HepG2 (cell line): ENCODE results near the gene ANKRD2. TPM values are rescaled to one million over a fixed set of nuclear protein-coding genes. Genes with fewer than 3 reads are reported as not detected.

ENCODE experiments used
- FOXJ3 ChIP-seq: sonication (generic); formaldehyde crosslinking; IDR thresholded peaks from 2 replicates; pipeline ENCODE4 v1.4.0; 2020; ENCODE audit warnings: missing genetic modification reagents, mild to moderate bottlenecking, borderline replicate concordance
- HNRNPL ChIP-seq: fragments of 200-400 bp; formaldehyde crosslinking; IDR thresholded peaks from 2 replicates; pipeline ENCODE4 v1.6.1; 2017; ENCODE audit warnings: mild to moderate bottlenecking, low read depth, low read length
- ISL2 ChIP-seq: sonication (generic); formaldehyde crosslinking; IDR thresholded peaks from 2 replicates; pipeline ENCODE4 v1.5.0; 2020; ENCODE audit warnings: missing genetic modification reagents
- KDM3A ChIP-seq: IDR thresholded peaks from 2 replicates; pipeline ENCODE4 v1.6.1; 2018; ENCODE audit warnings: low read depth, missing compliant biosample characterization
- KLF12 ChIP-seq: sonication (generic); formaldehyde crosslinking; IDR thresholded peaks from 2 replicates; pipeline ENCODE4 v1.4.0; 2020; ENCODE audit warnings: missing genetic modification reagents, borderline replicate concordance
- LCORL ChIP-seq, 2 experiments: fragments of 450-650 bp in 1 of 2; sonication (generic) in 1 of 2; formaldehyde crosslinking in 1 of 2; IDR thresholded peaks; 2 replicates each; pipeline versions ENCODE4 v1.5.0 to v1.6.1; 2017 to 2020; ENCODE audit warnings: antibody characterized with exemption in 1 of 2, missing genetic modification reagents in 1 of 2
- NFE2 ChIP-seq: sonication (generic); formaldehyde crosslinking; IDR thresholded peaks from 2 replicates; pipeline ENCODE4 v1.4.0; 2020; ENCODE audit warnings: missing genetic modification reagents
- NR2C2 ChIP-seq: sonication (generic); formaldehyde crosslinking; IDR thresholded peaks from 2 replicates; pipeline ENCODE4 v1.4.0; 2020; ENCODE audit warnings: missing genetic modification reagents, mild to moderate bottlenecking, moderate library complexity, borderline replicate concordance
- TEAD3 ChIP-seq: optimal IDR thresholded peaks from 2 replicates; pipeline ENCODE3; 2016; ENCODE audit warnings: borderline replicate concordance
- WIZ ChIP-seq: sonication (generic); formaldehyde crosslinking; IDR thresholded peaks from 2 replicates; pipeline ENCODE4 v1.5.1; 2020; ENCODE audit warnings: mild to moderate bottlenecking, missing genetic modification reagents
- ZNF124 ChIP-seq: sonication (generic); formaldehyde crosslinking; IDR thresholded peaks from 2 replicates; pipeline ENCODE4 v1.4.0; 2020; ENCODE audit warnings: missing genetic modification reagents
- ZNF33B ChIP-seq: sonication (generic); formaldehyde crosslinking; IDR thresholded peaks from 2 replicates; pipeline ENCODE4 v1.5.1; 2020; ENCODE audit warnings: mild to moderate bottlenecking, missing genetic modification reagents
- ZNF550 ChIP-seq: sonication (generic); formaldehyde crosslinking; IDR thresholded peaks from 2 replicates; pipeline ENCODE4 v1.4.0; 2020; ENCODE audit warnings: mild to moderate bottlenecking, missing genetic modification reagents, borderline replicate concordance
- ZNF629 ChIP-seq: sonication (generic); formaldehyde crosslinking; conservative IDR thresholded peaks from 2 replicates; pipeline ENCODE4 v1.5.0; 2020; ENCODE audit warnings: missing genetic modification reagents
- ZNF678 ChIP-seq: sonication (generic); formaldehyde crosslinking; IDR thresholded peaks from 2 replicates; pipeline ENCODE4 v1.4.0; 2020; ENCODE audit warnings: mild to moderate bottlenecking, missing genetic modification reagents
- ZNF703 ChIP-seq: sonication (generic); formaldehyde crosslinking; IDR thresholded peaks from 2 replicates; pipeline ENCODE4 v1.5.1; 2020; ENCODE audit warnings: missing genetic modification reagents, mild to moderate bottlenecking, moderate library complexity, borderline replicate concordance
- ZNF775 ChIP-seq: sonication (generic); formaldehyde crosslinking; IDR thresholded peaks from 2 replicates; pipeline ENCODE4 v1.4.0; 2020; ENCODE audit warnings: missing genetic modification reagents, mild to moderate bottlenecking, moderate library complexity, borderline replicate concordance
- ZNF891 ChIP-seq: sonication (generic); formaldehyde crosslinking; IDR thresholded peaks from 2 replicates; pipeline ENCODE4 v1.5.0; 2020; ENCODE audit warnings: mild to moderate bottlenecking, missing genetic modification reagents
- polyA plus RNA-seq, 8 experiments: library from polyadenylated mRNA; depleted of rRNA in 3 of 8; stranded (reverse) in 7 of 8; unstranded in 1 of 8; fragments of >200 nt; fragmentation: Illumina TruSeq in 4 of 8; extraction: Trizol in 4 of 8; gene quantifications; 2 replicates each; pipeline versions ENCODE4 v1.2.1 to v1.2.3, GENCODE V29; 2011 to 2016; ENCODE audit warnings: low read depth in 4 of 8, missing spikeins in 1 of 8, mixed read lengths in 1 of 8; ENCODE audit not compliant: insufficient read depth in 1 of 8
- total RNA-seq, 5 experiments: library from RNA; depleted of rRNA; stranded (reverse); fragments of >200 nt; fragmentation: Illumina TruSeq; extraction: Trizol; gene quantifications; 2 replicates each; pipeline ENCODE4 v1.2.3, GENCODE V29; 2016; ENCODE audit warnings: low read depth in 1 of 5
- TF ChIP-seq, protein P1 (sequence below): sonication (generic); formaldehyde crosslinking; IDR thresholded peaks from 2 replicates; pipeline ENCODE4 v1.4.0; 2020; ENCODE audit warnings: missing genetic modification reagents
- TF ChIP-seq, protein P2 (sequence below): sonication (generic); formaldehyde crosslinking; IDR thresholded peaks from 2 replicates; pipeline ENCODE4 v1.4.0; 2020; ENCODE audit warnings: mild to moderate bottlenecking, missing genetic modification reagents
- TF ChIP-seq, protein P3 (sequence below): sonication (generic); formaldehyde crosslinking; IDR thresholded peaks from 2 replicates; pipeline ENCODE4 v1.4.0; 2020; ENCODE audit warnings: missing genetic modification reagents
- TF ChIP-seq, protein P4 (sequence below): sonication (generic); formaldehyde crosslinking; IDR thresholded peaks from 2 replicates; pipeline ENCODE4 v1.5.0; 2020; ENCODE audit warnings: missing genetic modification reagents
- TF ChIP-seq, protein P5 (sequence below): IDR thresholded peaks from 2 replicates; pipeline ENCODE4 v1.6.1; 2016; ENCODE audit warnings: missing genetic modification reagents, missing compliant biosample characterization

Gene ANKRD2
- total and polyA plus RNA-seq, 2 of the 13 experiments (the other 11 are each of a cell fraction or from before 2014, with no cell fraction given), result not detected

DNA sequence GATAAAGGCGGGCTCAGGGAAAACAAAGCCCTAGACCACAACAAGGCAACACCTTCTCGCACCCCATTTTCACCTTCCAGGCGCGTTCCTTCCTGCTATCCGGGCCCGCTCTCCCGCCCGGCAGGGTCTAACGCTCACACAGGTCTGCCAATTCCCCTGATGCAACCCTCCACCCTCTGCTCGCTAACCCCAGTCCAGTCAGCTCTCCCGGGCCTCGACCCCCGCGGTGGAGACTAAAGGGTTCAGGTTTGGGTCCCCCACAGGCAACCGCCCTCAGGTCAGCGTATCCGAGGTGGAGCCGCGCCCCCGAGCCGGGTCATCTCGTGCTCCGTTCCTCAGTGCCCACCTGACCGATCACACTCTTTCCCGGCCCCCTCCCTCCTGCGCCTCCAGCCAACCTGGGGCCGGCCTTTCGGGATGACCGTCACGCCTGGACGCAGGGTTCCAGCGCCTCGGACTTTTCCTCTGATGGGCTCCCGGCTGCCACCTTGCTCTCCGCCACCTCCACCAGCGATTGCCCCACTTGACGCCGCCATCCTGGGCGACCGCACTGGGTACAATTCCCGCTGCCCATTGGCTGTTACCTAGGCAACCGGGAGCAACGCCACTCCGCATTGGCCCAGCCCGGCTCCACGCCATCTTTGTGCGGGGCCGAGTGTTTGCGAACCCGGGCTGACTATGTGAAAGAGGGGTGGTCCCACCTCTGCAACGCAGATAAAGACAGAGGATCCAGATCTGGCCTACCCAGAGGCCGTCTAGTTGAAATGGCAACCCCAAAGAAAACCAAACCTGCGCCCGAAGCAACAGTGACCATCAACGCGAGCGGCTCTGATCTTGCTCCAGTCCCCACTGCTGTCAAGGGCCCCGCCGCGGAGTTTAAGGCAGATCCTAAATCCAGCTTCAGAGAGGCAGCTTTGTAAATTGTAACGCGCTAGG, 60.6 kb downstream of the ANKRD2 start, which contains the start of gene MORN4 (continued):
- TF ChIP-seq HNRNPL, result peak; percentile 76; the same call in 1 of the 2 replicates
- no peak for TF ChIP-seq ZNF550 (CRISPR knock-in tag)
- TF ChIP-seq ZNF124 (CRISPR knock-in tag), result peak; percentile 42; the same call in 1 of the 2 replicates
- TF ChIP-seq ZNF891 (CRISPR knock-in tag), result peak; percentile 66; the same call in 1 of the 2 replicates
- no peak for TF ChIP-seq LCORL (IDR thresholded peaks at IDR 0.05)
- TF ChIP-seq LCORL (CRISPR knock-in tag; IDR thresholded peaks at IDR 0.05), result peak; percentile 61; the same call in 1 of the 2 replicates
- TF ChIP-seq KDM3A (CRISPR knock-in tag), result no peak
- TF ChIP-seq, protein P1, sequence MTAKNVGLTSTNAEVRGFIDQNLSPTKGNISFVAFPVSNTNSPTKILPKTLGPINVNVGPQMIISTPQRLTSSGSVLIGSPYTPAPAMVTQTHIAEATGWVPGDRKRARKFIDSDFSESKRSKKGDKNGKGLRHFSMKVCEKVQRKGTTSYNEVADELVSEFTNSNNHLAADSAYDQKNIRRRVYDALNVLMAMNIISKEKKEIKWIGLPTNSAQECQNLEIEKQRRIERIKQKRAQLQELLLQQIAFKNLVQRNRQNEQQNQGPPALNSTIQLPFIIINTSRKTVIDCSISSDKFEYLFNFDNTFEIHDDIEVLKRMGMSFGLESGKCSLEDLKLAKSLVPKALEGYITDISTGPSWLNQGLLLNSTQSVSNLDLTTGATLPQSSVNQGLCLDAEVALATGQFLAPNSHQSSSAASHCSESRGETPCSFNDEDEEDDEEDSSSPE (CRISPR knock-in tag), result peak; percentile 20; the same call in 1 of the 2 replicates
- TF ChIP-seq ZNF703 (CRISPR knock-in tag), result no peak
- TF ChIP-seq, protein P2, sequence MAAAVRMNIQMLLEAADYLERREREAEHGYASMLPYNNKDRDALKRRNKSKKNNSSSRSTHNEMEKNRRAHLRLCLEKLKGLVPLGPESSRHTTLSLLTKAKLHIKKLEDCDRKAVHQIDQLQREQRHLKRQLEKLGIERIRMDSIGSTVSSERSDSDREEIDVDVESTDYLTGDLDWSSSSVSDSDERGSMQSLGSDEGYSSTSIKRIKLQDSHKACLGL, result no peak
- TF ChIP-seq ZNF775 (CRISPR knock-in tag), result no peak
- no peak for TF ChIP-seq ZNF629
- 0 out of 2 replicates have a peak, but pooled peaks have one; percentile 49 for TF ChIP-seq KLF12 (CRISPR knock-in tag)
- peak; percentile 16; the same call in 1 of the 2 replicates for TF ChIP-seq ZNF33B (CRISPR knock-in tag)
- TF ChIP-seq WIZ (CRISPR knock-in tag), result no peak
- TF ChIP-seq, protein P3, sequence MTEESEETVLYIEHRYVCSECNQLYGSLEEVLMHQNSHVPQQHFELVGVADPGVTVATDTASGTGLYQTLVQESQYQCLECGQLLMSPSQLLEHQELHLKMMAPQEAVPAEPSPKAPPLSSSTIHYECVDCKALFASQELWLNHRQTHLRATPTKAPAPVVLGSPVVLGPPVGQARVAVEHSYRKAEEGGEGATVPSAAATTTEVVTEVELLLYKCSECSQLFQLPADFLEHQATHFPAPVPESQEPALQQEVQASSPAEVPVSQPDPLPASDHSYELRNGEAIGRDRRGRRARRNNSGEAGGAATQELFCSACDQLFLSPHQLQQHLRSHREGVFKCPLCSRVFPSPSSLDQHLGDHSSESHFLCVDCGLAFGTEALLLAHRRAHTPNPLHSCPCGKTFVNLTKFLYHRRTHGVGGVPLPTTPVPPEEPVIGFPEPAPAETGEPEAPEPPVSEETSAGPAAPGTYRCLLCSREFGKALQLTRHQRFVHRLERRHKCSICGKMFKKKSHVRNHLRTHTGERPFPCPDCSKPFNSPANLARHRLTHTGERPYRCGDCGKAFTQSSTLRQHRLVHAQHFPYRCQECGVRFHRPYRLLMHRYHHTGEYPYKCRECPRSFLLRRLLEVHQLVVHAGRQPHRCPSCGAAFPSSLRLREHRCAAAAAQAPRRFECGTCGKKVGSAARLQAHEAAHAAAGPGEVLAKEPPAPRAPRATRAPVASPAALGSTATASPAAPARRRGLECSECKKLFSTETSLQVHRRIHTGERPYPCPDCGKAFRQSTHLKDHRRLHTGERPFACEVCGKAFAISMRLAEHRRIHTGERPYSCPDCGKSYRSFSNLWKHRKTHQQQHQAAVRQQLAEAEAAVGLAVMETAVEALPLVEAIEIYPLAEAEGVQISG (CRISPR knock-in tag), result peak; percentile 44; the same call in 1 of the 2 replicates
- peak; percentile 15; the same call in 1 of the 2 replicates for TF ChIP-seq ISL2 (CRISPR knock-in tag)
- no peak for TF ChIP-seq ZNF678 (CRISPR knock-in tag)
- peak; percentile 88 for TF ChIP-seq NR2C2 (CRISPR knock-in tag)
- TF ChIP-seq FOXJ3, result peak; percentile 12; the same call in 1 of the 2 replicates
- TF ChIP-seq, protein P4, sequence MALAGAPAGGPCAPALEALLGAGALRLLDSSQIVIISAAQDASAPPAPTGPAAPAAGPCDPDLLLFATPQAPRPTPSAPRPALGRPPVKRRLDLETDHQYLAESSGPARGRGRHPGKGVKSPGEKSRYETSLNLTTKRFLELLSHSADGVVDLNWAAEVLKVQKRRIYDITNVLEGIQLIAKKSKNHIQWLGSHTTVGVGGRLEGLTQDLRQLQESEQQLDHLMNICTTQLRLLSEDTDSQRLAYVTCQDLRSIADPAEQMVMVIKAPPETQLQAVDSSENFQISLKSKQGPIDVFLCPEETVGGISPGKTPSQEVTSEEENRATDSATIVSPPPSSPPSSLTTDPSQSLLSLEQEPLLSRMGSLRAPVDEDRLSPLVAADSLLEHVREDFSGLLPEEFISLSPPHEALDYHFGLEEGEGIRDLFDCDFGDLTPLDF (CRISPR knock-in tag), result 0 out of 2 replicates have a peak, but pooled peaks have one; percentile 44
- TF ChIP-seq NFE2, result no peak
- TF ChIP-seq TEAD3, result no peak
- TF ChIP-seq, protein P5, sequence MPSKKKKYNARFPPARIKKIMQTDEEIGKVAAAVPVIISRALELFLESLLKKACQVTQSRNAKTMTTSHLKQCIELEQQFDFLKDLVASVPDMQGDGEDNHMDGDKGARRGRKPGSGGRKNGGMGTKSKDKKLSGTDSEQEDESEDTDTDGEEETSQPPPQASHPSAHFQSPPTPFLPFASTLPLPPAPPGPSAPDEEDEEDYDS (CRISPR knock-in tag), result 0 out of 2 replicates have a peak, but pooled peaks have one; percentile 37
